HT-29 (cell line): ENCODE data around the gene C6orf120. TPM values are rescaled to one million over a fixed set of nuclear protein-coding genes. Genes with fewer than 3 reads are reported as not detected.

ENCODE experiments used
- DNase-seq: peaks from one replicate; pipeline ENCODE4 v3.0.0-alpha.2; 2015; ENCODE audit warnings: low spot score
- total RNA-seq: library from RNA; depleted of rRNA; stranded (reverse); fragments of >200 nt; shearing (Covaris generic); gene quantifications from 2 replicates; pipeline ENCODE4 v1.2.3, GENCODE V29; 2014; rRNA removed

Gene C6orf120
- total RNA-seq, 1 experiment from 2014 or later, result 41.3 TPM

DNA sequence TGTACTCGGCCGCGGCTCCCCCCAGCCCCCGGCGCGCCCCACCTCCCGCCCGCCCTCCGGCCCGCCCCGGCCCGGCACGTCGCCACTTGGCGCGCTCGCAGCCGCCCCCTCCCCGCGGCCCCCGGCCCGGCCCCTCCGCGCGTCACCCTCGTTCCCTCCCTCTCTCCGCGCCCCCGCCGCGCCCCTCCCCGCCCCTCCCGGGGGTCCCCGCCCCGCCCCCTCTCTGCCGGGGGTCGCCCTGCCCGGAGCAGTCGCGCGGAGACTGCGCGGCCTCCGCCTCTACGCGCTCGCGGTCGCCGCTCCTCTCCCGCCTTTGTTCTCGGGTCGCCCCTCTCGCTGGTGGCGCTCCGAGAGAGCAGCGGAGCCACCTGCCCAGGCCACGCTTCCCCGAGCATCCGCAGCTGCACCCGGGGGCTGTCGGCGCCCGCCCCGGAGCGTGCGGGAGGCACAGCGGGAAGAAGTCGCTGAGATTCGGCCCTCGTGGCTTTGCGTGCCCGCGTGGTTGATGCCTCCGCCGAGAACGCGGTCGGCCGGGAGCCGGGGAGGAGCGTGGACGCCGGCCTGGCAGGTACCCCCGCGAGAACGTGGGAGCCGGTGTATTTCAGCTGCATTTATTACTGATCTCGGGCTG is 22.7 kb downstream of the C6orf120 start, which contains the start of gene PHF10:
PHF10 (minus strand) TSS at position 7 of the 631 bp plus-strand sequence. CDS start 569 bp downstream, outside the sequence.
- DNase-seq, result no peak

DNA sequence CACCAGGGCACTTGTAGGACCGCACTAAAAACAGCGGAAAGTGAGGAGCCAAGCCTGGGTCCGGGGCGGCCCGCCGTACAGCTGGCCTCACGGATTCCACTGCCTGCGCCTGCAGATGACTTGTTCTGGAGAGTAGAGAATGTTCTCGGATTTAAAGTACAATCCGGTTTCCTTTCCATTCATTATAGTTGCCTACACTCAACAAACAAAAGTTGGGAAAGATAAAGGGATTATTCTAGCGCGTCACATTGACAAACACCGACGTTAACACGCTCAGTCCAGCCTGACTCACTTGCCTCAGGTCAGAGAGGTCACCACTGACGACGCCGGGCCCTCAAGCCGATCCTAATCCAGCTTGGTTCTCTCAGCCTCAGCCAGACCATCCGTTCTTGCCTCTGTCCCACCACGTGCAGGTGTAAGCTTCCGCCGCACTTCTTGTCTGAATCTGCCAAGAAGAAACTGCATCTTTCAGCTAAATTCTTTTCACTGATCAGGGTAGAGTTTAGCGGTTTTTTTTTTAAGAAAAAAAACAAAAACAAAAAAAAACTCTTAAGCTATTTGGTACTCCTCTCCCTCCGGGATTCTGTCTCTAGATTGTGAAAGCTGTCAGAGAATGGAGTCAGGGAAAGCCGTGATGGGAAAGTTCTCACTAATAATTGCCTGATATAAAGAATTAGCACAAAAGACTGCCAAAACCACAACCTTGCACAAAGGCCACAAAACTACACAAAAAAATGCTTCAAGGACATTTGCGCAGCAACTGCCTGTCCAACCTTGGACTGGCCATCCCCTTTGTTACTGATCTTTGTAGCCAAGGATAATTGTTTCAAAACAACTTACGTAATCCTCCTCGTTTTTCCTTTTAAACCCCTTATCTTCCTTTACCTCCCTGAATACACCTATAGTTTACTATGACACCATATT is 23.5 kb downstream of the C6orf120 start:
- DNase-seq, result peak; percentile 71

GRCh38 chr6:169726049-169726400 is 24.1 kb downstream of the C6orf120 start:
- DNase-seq, result no peak

- no peak for DNase-seq
These were observed 25.0 kb downstream of the C6orf120 start for GRCh38 chr6:169726963-169727362.

GRCh38 chr6:169729961-169730360 is 28.0 kb downstream of the C6orf120 start:
- no peak for DNase-seq

GRCh38 chr6:169738204-169738975 is 36.5 kb downstream of the C6orf120 start:
- no peak for DNase-seq

DNA sequence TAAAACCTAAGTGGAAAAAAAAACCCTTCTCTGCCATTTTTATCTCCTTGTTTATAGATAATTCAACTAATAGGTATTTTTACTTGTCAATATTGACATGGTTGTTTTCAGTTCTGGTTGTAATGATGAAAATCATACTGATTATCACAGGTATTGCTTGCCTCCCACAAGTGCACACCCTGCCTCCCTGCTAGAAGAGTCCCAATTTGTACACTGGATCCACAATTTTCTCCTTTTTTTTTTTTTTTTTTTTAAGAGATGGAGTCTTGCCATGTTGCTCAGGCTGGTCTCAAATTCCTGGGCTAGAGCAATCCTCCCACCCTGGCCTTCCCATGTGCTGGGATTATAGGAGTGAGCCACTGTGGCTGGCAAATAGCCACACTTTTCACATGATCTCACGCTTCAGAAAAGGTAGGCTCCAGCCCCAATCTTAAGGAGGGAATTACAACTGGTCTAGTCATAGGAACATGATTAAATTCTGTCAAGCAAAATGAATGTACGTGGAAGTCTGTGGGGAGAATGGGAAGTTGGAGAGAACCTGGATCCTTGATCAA is 37.1 kb downstream of the C6orf120 start:
- DNase-seq, result no peak

GRCh38 chr6:169741344-169741743 is 39.4 kb downstream of the C6orf120 start:
- no peak for DNase-seq

DNA sequence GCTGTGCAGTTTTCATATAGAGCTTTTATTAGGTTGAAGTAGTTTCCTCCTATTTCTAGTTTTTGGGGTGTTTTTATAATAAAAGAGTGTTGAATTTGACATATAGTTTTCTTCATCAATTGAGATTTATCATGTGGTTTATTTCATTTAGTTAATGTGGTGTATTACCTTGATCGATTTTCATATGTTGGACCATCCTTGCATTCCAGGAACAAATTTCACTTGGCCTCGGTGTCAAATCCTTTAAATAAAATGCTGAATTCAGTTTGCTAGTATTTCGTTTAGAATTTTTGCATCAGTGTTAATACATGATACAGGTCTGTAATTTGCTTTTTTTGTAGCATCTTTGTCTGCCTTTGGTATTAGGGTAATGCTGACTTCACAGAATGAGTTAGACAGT is 43.5 kb downstream of the C6orf120 start:
- DNase-seq, result no peak

DNA sequence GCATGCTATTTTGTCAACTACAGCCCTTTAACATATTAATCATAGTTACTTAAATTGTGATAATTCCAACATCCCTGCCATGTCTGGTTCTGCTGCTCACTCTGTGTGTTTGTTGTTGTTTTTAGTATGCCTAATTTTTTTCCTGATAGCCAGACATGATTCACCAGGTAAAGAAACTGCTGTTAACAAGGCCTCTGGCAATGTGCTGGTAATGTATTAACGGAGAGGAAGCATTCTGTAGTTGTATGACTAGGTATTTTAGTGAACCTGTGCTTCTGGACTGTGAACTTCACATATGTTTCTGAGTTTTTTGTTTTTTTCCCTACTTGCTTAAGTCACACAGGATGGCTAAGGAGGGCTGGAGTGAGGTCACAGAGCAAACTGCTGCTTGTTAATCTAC is 44.6 kb downstream of the C6orf120 start:
- no peak for DNase-seq

DNA sequence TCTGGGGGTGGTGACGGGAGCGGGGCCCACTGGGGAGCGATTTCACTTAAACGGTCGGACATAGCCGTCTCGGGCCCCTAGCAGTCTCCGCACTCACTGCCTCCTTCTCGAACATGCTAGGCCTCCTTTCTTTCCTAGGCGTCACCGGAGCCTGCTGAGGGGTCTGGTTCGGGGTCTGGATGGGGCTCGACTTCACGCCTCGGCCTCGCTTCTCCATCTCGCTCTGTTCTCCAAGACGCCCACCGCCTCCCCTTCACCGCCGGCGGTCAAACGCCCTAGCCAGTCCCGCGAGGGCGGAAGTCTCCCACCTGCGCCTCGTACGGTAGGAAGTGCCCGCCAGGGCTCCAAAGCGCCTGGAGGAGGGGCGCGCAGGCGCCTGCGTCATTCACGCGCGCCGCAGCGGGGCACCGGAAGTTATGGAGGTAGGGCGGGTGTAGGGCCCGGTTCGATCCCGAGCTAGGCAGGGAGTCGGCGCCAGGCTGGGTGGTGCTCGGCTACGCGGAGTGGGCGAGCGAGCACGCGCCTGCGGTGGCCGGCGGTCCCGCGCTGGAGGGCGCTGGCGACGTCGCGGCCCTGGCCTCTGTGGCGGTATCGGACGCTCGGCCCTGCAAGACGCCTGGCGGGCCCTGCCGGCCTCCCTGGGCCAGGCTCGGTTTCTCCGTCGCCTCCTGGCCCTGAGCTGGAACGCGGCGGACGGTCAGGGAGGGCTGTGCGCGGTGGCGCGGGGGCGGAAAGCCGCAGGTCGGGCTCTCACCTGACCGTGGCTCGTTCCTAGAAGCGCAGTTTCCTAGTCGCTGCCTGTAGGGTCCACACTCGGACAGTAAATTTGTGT is 49.5 kb downstream of the C6orf120 start, which contains the start of the genes DYNLT2 and ERMARD:
DYNLT2 (minus strand) TSS at position 331 of the 832 bp plus-strand sequence; CDS start at position 217, 114 bp downstream.
ERMARD (plus strand) TSS at position 381 of the 832 bp plus-strand sequence; CDS start at position 417, 36 bp downstream.
- peak; percentile 97 for DNase-seq

DNA sequence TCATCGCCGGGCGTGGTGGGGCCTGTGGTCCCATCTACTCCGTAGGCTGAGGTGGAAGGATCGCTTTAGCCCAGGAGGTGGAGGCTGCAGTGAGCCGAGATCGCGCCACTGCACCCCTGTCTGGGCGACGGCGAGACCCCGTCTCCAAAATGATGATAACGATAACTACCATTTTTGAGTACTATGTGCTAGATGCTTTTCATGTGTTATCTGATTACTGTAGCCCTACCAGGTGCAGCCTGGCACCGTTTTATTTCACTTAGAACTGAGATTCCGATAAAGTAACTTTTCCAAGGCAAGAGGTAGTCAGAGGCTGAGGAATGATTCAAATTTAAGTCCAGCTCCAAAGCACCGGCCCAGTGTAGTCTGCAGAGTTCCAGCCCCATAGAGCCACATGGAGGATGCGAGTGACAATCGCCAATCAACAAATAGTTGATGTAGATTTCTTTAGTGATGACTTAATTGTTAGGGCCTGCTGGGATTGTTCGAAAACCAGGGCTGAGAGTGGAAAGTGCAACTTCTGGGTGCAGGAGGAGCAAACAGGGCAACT is 50.2 kb downstream of the C6orf120 start:
- peak; percentile 43 for DNase-seq

Other genes starting within 250 kb of the C6orf120 start
- gene WDR27, start 97 bp upstream of the C6orf120 start, total RNA-seq, result 38.3 and 44.7 TPM in 2 replicates
- gene PHF10, start 22.4 kb downstream of the C6orf120 start, total RNA-seq, result 20.0 and 20.1 TPM in 2 replicates
- gene DYNLT2, start 49.4 kb downstream of the C6orf120 start, total RNA-seq, result 1.7 and 3.2 TPM in 2 replicates
- gene ERMARD, start 49.5 kb downstream of the C6orf120 start, total RNA-seq, result 7.1 and 10.9 TPM in 2 replicates